ENCODE data around the gene RPL36AL. TPM values are rescaled to one million over a fixed set of nuclear protein-coding genes. Genes with fewer than 3 reads are reported as not detected.
A peak's percentile ranks its signal among the peaks of the same experiment; 100 is the strongest.

Gene RPL36AL
- total and polyA plus RNA-seq, 7 experiments from 2014 or later = 177 to 686 (median 408) TPM

DNA sequence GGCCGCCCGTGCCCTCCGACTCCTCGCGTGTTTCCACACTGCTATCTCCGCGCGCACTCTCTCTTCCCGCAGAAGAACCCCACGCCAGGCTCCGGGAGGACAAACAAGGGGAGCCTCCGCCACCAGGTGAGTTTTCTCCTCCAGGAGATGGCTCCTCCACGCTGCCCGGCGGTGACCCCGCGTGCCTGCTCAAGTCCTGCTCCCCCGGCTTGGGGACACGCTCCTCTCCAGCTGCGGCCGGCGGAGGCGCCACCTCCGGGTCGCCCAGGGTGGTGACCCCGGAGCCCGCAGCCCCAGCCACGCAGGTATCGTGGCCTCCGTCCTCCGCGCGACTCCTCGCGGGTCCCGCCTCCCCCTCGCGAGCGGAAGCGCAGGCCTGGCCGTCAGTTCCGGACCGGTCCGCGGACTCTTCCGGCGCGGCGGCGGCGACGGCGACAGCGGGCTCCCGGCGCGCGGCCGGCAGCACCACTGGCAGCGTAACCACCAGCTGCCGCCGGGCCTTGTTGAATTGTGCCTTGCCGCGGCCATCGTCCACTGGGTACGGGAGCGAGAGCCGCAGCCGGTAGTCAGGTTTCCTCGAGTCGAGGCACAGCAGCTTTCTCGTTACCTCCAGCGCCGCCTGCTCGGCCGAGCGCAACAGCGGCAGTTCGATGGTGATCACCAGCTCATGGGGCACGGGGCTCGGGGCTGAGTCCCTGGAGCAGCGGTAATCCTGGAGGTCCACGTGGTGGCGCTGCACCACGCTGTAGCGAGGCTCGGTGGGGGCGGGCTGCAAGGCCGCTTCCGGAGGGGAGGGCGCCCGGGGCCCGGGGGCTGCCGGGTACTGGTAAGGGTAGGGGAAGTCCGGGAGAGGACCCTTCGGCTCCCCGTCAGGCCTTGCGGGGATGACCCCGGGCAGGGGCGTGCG lies 13.5 kb upstream of the RPL36AL start:
- no peaks in the 10 kb centered on the region for H3K9me3 ChIP-seq (ENCODE audit: control insufficient read depth in 2 of 3, low read length in 3 of 3)
- Mint-ChIP-seq H3K27me3 (no peaks in the 10 kb centered on the region), H3K4me1 (peaks cover 35 to 71% (median 52%) of the 10 kb centered on the region in 7 donors), H3K36me3 (peaks cover 4 to 18% (median 11%) of the 10 kb centered on the region in 5 donors), H3K27ac (peak overlapping the region; percentile 71 to 96 (median 90)), H3K9me3 (peaks cover 0 to 2% (median 0%) of the 10 kb centered on the region in 11 donors), H3K4me3 (peak overlapping the region; percentile 81 to 99 (median 96))
- H3K4me1 ChIP-seq (ENCODE audit: control insufficient read depth in 2 of 2, insufficient read depth in 2 of 2, low read length in 2 of 2) = peaks cover 19 to 29% of the 10 kb centered on the region in 2 donors
- ATAC-seq (peak; percentile 92), DNase-seq (peak; percentile 89 to 96 (median 93))
- CTCF ChIA-PET = interaction anchor here (0.7 to 4.9 kb wide), 15 partner anchors 8 to 228 kb away, joined by 3 to 37 read pairs (median 4); partner anchors contain the start of genes KLHDC2, MGAT2, NEMF and POLE2
- H3K36me3 ChIP-seq (ENCODE audit: control insufficient read depth in 2 of 3, insufficient read depth in 3 of 3, low read length in 3 of 3) = peaks cover 0 to 11% (median 0%) of the 10 kb centered on the region in 3 experiments
- H3K27me3 ChIP-seq (ENCODE audit: control insufficient read depth in 2 of 2, insufficient read depth in 2 of 2, low read length in 2 of 2) = no peaks in the 10 kb centered on the region
- intact Hi-C loops (cut with micrococcal nuclease) = loop anchor here (1.0 to 10.0 kb wide), 19 partner anchors 14 to 898 kb away; partner anchors contain the start of genes KLHDC2 (in 2 of the 2), LRR1 (in 2 of the 2), MGAT2 (in 2 of the 2) and POLE2 (in 2 of the 2)
- POLR2A ChIA-PET = interaction anchor here (0.6 to 8.5 kb wide), 26 partner anchors 11 to 1100 kb away, joined by 3 to 226 read pairs (median 4); partner anchors contain the start of genes KLHDC1, KLHDC2, LRR1 and MGAT2
- H3K27ac ChIP-seq (ENCODE audit: low read depth, low read length) = peak overlapping the region; percentile 96
- H3K4me3 ChIP-seq (ENCODE audit: low read length) = peak overlapping the region; percentile 99

DNA sequence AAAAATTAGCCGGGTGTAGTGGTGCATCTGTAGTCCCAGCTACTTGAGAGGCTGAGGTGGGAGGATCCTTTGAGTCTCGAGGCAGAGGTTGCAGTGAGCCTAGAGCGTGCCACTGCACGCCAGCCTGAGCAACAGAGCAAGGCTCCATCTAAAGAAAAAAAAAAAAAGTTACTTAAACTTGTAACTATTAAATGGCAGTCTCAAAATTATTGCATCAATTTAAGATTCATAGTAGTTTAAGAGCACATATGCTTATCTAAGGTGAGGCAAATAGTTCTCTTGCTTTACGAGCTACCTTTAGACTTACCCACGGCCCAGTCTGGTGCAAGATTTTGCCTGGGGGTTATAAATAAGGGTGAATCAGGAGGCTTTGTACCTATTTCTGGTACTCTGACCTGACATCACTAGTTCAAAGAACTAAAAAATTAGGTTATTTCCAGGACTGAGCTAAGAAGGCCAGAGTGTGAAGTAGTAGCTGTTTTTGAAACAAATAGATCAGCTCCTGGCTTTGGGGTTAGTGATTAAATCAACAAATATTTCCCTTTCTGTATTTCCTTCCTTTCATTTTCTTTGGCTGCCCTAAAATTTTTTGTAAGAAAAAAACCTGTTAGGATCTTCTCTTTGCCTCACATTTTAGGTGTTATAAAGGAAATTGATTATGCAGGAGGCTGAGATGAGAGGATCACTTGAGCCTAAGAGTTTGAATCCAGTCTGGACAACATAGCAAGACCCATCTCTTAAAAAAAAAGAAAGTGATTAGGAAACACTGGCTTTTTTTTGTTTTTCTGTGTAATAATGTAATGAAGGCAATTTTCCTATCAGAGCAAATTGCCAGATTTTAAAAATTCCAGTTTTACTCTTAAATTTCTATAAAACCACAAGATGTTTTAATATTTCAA lies 3.8 kb upstream of the RPL36AL start:
- Mint-ChIP-seq H3K36me3 (peaks cover 0 to 30% (median 5%) of the 10 kb centered on the region in 5 donors), H3K27ac (peak overlapping the region; percentile 40 to 86 (median 66)), H3K9me3 (no peaks in the 10 kb centered on the region), H3K4me3 (peak overlapping the region; percentile 33 to 99 (median 58)), H3K27me3 (no peaks in the 10 kb centered on the region), H3K4me1 (peaks cover 29 to 72% (median 49%) of the 10 kb centered on the region in 7 donors)
- Histone ChIP-seq H3K4me1 (ENCODE audit: control insufficient read depth in 2 of 2, insufficient read depth in 2 of 2, low read length in 2 of 2) (peaks cover 22 to 35% of the 10 kb centered on the region in 2 donors), H3K36me3 (ENCODE audit: control insufficient read depth in 2 of 3, insufficient read depth in 3 of 3, low read length in 3 of 3) (peaks cover 0 to 9% (median 0%) of the 10 kb centered on the region in 3 experiments), H3K4me3 (ENCODE audit: low read length) (no peak overlapping the region), H3K27me3 (ENCODE audit: control insufficient read depth in 2 of 2, insufficient read depth in 2 of 2, low read length in 2 of 2) (no peaks in the 10 kb centered on the region), H3K27ac (ENCODE audit: low read depth, low read length) (peak overlapping the region; percentile 97), H3K9me3 (ENCODE audit: control insufficient read depth in 2 of 3, low read length in 3 of 3) (no peaks in the 10 kb centered on the region)
- intact Hi-C loops (cut with micrococcal nuclease) = loop anchor here (5.0 kb wide), 6 partner anchors 378 to 1213 kb away; partner anchors contain the start of genes SOS2 (in 2 of the 2), DMAC2L (in 1 of the 2), L2HGDH (in 1 of the 2) and MAP4K5 (in 1 of the 2)
- CTCF ChIA-PET = interaction anchor here (0.7 to 4.6 kb wide), 5 partner anchors 8 to 237 kb away, joined by 3 to 37 read pairs (median 3); partner anchors contain the start of genes DNAAF2 and NEMF
- POLR2A ChIA-PET = interaction anchor here (0.7 to 7.1 kb wide), 6 partner anchors 11 to 421 kb away, joined by 3 to 226 read pairs (median 4); partner anchors contain the start of genes DNAAF2 and RPS29
- DNase-seq = peak in 1 of 9 donors; percentile 43
- ATAC-seq = no peak

DNA sequence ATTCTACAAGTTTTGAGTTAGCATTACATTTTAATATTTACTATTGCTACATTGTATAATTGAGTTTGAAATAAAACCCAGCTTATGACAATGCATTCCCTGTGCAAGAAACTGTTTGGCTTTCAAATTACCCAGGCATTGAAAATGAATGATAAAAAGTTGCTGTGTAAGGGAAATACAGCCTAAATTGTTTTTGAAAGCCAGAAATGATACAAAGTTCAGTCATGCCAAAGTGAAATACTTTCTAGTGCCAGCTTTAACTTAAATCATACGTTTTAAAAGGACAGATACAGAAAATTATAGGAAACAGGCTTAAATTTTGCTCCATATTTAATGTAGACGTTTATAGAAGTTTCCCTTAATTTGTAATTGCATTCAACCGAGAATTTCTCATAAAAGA lies 3.0 kb upstream of the RPL36AL start:
- Histone ChIP-seq H3K36me3 (ENCODE audit: control insufficient read depth in 2 of 3, insufficient read depth in 3 of 3, low read length in 3 of 3) (peaks cover 2 to 12% (median 6%) of the 10 kb centered on the region in 3 experiments), H3K4me3 (ENCODE audit: low read length) (peak overlapping the region; percentile 30), H3K27ac (ENCODE audit: low read depth, low read length) (peak overlapping the region; percentile 97), H3K9me3 (ENCODE audit: control insufficient read depth in 2 of 3, low read length in 3 of 3) (no peaks in the 10 kb centered on the region), H3K4me1 (ENCODE audit: control insufficient read depth in 2 of 2, insufficient read depth in 2 of 2, low read length in 2 of 2) (peaks cover 30 to 37% of the 10 kb centered on the region in 2 donors), H3K27me3 (ENCODE audit: control insufficient read depth in 2 of 2, insufficient read depth in 2 of 2, low read length in 2 of 2) (no peaks in the 10 kb centered on the region)
- POLR2A ChIA-PET = interaction anchor here (0.6 to 7.1 kb wide), 5 partner anchors 12 to 224 kb away, joined by 3 to 226 read pairs (median 79); partner anchors contain the start of genes DNAAF2, KLHDC2 and RPS29
- CTCF ChIA-PET = interaction anchor here (1.5 to 4.6 kb wide), 2 partner anchors 9 to 12 kb away, joined by 10 to 37 read pairs; partner anchors contain the start of gene DNAAF2
- H3K27me3 Mint-ChIP-seq = no peaks in the 10 kb centered on the region
- peaks cover 31 to 75% (median 50%) of the 10 kb centered on the region in 7 donors for H3K4me1 Mint-ChIP-seq
- peak overlapping the region; percentile 37 to 99 (median 60) for H3K4me3 Mint-ChIP-seq
- peak overlapping the region in 6 of 9 donors; percentile 45 to 86 (median 64) for H3K27ac Mint-ChIP-seq
- no peaks in the 10 kb centered on the region for H3K9me3 Mint-ChIP-seq
- no peak for DNase-seq
- peaks cover 1 to 35% (median 12%) of the 10 kb centered on the region in 5 donors for H3K36me3 Mint-ChIP-seq
- intact Hi-C loops (cut with micrococcal nuclease) = loop anchor here (5.0 kb wide), 6 partner anchors 379 to 1214 kb away; partner anchors contain the start of genes SOS2 (in 2 of the 2), DMAC2L (in 1 of the 2), L2HGDH (in 1 of the 2) and MAP4K5 (in 1 of the 2)
- no peak for ATAC-seq

DNA sequence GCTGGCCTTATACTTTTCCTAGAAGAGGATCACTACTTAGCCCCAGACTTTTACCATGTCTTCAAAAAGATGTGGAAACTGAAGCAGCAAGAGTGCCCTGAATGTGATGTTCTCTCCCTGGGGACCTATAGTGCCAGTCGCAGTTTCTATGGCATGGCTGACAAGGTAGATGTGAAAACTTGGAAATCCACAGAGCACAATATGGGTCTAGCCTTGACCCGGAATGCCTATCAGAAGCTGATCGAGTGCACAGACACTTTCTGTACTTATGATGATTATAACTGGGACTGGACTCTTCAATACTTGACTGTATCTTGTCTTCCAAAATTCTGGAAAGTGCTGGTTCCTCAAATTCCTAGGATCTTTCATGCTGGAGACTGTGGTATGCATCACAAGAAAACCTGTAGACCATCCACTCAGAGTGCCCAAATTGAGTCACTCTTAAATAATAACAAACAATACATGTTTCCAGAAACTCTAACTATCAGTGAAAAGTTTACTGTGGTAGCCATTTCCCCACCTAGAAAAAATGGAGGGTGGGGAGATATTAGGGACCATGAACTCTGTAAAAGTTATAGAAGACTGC lies 1.7 kb upstream of the RPL36AL start:
- H3K4me3 ChIP-seq (ENCODE audit: low read length) = peak overlapping the region; percentile 98
- no peaks in the 10 kb centered on the region for H3K9me3 ChIP-seq (ENCODE audit: control insufficient read depth in 2 of 3, low read length in 3 of 3)
- no peaks in the 10 kb centered on the region for H3K9me3 Mint-ChIP-seq
- ATAC-seq = no peak
- no peak for DNase-seq
- peaks cover 40 to 42% of the 10 kb centered on the region in 2 donors for H3K4me1 ChIP-seq (ENCODE audit: control insufficient read depth in 2 of 2, insufficient read depth in 2 of 2, low read length in 2 of 2)
- peaks cover 7 to 15% (median 12%) of the 10 kb centered on the region in 3 experiments for H3K36me3 ChIP-seq (ENCODE audit: control insufficient read depth in 2 of 3, insufficient read depth in 3 of 3, low read length in 3 of 3)
- H3K27ac Mint-ChIP-seq = peak overlapping the region; percentile 76 to 100 (median 94)
- H3K4me3 Mint-ChIP-seq = peak overlapping the region; percentile 94 to 99 (median 98)
- no peaks in the 10 kb centered on the region for H3K27me3 Mint-ChIP-seq
- H3K27me3 ChIP-seq (ENCODE audit: control insufficient read depth in 2 of 2, insufficient read depth in 2 of 2, low read length in 2 of 2) = no peaks in the 10 kb centered on the region
- intact Hi-C loops (cut with micrococcal nuclease) = loop anchor here (5.0 kb wide), 6 partner anchors 380 to 1215 kb away; partner anchors contain the start of genes SOS2 (in 2 of the 2), DMAC2L (in 1 of the 2), L2HGDH (in 1 of the 2) and MAP4K5 (in 1 of the 2)
- ChIA-PET CTCF (interaction anchor here (2.8 to 4.6 kb wide), 2 partner anchors 14 to 35 kb away, joined by 24 to 37 read pairs; partner anchors contain the start of genes DNAAF2 and RPS29), POLR2A (interaction anchor here (0.7 to 7.1 kb wide), 9 partner anchors 13 to 246 kb away, joined by 3 to 226 read pairs (median 17); partner anchors contain the start of genes DNAAF2, KLHDC2, LRR1 and NEMF)
- H3K27ac ChIP-seq (ENCODE audit: low read depth, low read length) = peak overlapping the region; percentile 97
- peaks cover 5 to 41% (median 16%) of the 10 kb centered on the region in 5 donors for H3K36me3 Mint-ChIP-seq
- H3K4me1 Mint-ChIP-seq = peaks cover 36 to 82% (median 56%) of the 10 kb centered on the region in 7 donors

Data from naive thymus-derived CD4-positive, alpha-beta T cell (primary cell).